ENCODE results near the gene USH2A.

- TF ChIP-seq CTCF (IDR thresholded peaks at IDR 0.05) (no peak), POLR2AphosphoS5 (IDR thresholded peaks at IDR 0.05) (no peak), POLR2A (IDR thresholded peaks at IDR 0.05) (no peak)
Measured at GRCh38 chr1:216186816-216187215, 236.4 kb downstream of the USH2A start.
